GM21381 (cell line): ENCODE measurements around the gene RAPSN.

Source experiments
- ATAC-seq: cut with Tn5 transposase; IDR thresholded peaks from one replicate; pipeline ENCODE4 v1.9.1; 2021; ENCODE audit warnings: mild to moderate bottlenecking, moderate library complexity; ENCODE audit not compliant: unreplicated experiment

The RAPSN gene

GRCh38 chr11:47409440-47410369, 39.2 kb downstream of the RAPSN start:
- ATAC-seq = no peak

GRCh38 chr11:47408598-47409439, 40.1 kb downstream of the RAPSN start:
- no peak for ATAC-seq

DNA sequence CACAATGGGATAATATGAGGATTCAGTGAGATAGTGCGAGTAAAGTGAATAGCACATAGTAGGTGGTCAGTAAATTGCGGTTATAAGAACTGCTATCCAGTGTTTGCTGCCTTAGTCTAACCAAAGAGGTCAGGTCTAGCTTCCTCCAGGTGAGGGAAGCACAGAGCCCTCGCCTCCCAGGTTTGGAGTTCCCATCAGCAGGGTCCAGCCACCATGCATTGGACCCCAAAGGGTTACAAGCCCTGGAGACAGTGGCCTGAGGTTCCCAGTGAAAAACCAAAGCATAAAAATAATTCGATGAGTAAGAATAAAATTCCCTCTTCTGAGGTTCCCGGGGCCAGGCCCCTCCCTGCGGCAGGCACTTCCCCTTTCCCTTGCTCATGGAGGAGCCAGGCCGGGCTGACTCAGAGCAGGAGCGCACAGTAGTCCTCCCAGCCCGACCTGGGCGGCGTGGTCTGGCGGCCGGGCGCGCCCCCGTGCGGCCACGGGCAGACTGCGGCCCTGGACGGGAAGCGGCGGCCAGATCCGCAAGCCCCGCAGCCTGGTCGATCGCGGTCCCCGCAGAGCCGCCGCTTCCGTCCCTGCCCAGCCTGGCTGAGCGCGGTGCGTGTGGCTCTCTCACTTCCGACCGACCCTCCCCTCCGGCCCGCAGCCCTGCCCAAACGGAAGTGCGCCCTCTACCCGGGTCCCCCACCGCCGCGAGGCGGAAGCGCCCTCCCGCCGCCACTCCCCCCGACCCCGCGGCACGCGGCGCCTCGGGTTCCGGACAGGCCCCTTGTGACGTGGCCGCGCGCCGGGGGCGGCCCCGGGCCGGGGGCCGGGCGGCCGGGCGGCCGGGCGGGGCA, 41.0 kb downstream of the RAPSN start, which contains the start of gene SLC39A13:
SLC39A13 (plus strand) TSS at position 845 of the 845 bp plus-strand sequence. CDS start 1,505 bp downstream, outside the sequence.
- ATAC-seq = peak; percentile 79

- no peak for ATAC-seq
Measured at GRCh38 chr11:47406896-47407745, 41.8 kb downstream of the RAPSN start.

DNA sequence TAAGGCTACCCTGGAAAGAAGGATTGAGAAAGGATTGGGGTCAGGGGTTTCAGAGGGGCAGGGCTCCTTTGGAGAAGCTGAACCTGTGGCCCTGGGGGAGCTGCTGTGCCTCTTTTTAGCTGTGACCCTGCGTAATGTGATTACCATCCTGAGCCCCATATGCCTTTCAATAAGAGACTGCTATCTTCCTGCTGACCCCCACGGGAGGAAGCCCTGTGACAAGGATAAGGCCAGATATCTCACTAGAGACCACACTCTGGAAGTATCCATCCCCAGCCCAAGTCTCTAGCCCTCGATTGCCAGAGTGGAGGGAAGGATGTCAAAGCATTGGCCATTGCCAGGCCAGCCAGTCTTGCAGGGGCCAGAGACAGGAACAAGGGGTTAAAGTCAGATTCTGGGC, 45.4 kb downstream of the RAPSN start:
- no peak for ATAC-seq

DNA sequence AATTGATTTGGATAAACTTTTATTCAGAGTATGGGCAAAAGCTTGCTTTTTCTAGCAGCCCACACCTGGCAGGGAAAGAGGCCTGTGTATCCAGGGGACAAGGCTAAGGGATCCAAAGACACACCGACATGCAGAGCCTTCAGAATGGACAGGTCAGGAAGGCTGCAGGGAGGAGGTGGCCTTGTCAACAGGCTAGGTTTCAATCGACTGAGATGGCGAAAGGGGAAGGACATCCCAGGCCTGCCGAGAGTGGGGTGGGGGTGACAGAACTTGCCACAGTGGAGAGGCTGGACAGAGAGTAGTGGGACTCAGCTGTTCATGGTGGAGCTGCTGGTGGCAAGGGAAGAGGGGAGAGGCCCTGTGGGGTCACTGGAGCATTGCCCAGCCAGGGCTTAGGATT, 45.8 kb downstream of the RAPSN start:
- ATAC-seq = no peak

- ATAC-seq = peak; percentile 63
Measured at GRCh38 chr11:47400768-47401279, 48.1 kb downstream of the RAPSN start.

- ATAC-seq = peak; percentile 52
Measured at GRCh38 chr11:47399860-47400767, 48.8 kb downstream of the RAPSN start.

GRCh38 chr11:47398551-47398950, 50.4 kb downstream of the RAPSN start:
- ATAC-seq = no peak

DNA sequence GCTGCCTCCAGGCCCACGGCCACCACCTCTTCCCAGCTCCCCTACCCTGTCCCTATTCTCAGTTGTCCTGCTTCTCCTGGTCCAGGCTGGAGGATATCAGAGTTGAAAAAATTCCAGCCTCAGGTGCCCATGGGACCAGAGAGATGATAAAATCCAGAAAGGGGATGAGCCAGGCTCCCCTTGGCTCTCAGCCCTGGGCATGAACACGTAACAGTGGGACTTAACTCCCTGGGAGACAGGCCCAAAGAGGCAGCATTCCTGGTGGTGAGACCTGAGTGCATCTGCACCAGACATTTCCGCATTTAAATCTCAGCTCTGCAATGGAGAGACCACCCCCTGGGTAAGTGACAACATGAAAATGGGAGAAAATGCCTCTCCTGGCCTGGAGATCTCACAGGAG, 50.9 kb downstream of the RAPSN start:
- ATAC-seq = no peak

- ATAC-seq = no peak
Measured at GRCh38 chr11:47396049-47396320, 53.0 kb downstream of the RAPSN start.

DNA sequence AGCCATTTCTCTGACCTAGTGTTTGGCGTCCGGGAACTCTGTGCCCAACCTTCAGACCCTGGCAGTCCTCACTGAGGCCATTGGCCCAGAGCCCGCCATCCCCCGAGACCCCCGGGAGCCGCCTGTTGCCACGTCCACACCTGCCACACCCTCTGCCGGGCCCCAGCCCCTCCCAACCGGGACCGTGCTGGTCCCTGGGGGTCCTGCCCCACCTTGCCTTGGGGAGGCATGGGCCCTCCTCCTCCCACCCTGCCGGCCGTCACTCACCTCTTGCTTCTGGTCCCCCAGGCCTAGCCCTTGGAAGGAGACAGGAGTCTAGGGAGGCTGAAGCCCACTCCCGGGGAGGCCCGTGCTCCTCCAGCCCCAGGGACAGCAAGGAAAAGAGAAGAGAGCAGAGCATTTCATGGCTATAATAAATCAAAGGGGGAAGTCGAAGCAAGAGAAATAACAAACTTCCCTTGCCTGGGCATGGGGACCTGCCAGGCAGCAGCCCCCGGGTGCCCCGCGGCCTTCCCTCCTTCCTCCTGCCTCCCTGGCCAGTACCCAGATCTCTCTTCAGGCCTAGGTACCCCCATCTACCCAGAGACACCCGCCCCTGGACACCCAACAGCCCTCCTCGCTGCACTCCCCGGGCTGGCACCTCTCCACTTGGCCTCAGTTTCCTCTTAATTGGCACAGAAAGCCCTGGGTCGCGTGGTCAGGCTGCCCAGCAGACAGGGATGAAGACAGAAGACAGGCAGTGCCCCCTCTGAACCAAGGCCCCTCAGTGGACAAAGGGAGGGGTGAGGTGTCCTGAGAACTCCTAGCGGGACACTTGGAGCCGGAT, 53.5 kb downstream of the RAPSN start:
- ATAC-seq = no peak

DNA sequence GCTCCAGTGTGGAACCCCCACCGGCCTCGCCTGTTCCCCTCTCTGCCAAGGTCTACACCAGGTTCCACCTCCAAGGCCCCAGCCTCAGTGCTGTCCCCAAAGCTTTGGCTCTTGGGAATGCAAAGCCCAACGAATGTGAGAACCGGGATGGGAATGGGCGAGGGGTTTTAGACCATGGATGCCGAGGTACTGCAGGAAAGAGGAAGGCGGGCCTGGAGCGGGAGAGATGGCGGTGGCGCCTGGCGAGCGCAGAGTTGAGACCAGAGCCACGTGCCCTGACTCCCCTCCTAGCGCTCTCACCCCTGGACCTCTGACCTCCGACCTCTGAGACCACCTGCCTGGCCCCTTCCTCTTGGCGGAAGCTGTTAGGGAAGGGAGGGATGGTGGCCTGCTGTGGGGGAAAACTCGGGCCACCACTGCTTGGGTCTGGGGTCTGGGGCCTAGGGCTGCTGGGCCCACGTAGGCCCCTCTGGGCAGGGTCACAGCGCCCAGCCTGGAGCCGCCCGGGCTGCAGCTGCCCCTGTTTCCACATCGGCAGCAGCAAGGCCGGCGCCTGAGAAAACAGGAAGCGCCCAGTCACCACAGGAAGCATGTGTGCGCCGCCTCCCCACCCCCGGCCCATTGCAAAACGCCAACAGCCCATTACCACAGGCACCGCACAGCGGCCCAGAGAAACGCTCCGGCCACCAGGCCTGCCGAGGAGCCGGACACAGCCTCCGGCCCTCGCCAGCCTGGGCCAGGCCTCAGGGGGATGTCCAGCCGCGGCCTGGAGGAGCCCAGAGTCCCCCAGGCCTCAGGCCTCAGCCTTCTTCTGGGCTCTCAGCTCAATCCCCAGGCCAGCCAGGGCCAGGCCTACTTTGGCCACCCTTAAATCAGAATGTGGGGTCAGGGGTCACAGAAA, 54.4 kb downstream of the RAPSN start:
- peak; percentile 63 for ATAC-seq

- no peak for ATAC-seq
Measured at GRCh38 chr11:47394050-47394321, 55.0 kb downstream of the RAPSN start.

DNA sequence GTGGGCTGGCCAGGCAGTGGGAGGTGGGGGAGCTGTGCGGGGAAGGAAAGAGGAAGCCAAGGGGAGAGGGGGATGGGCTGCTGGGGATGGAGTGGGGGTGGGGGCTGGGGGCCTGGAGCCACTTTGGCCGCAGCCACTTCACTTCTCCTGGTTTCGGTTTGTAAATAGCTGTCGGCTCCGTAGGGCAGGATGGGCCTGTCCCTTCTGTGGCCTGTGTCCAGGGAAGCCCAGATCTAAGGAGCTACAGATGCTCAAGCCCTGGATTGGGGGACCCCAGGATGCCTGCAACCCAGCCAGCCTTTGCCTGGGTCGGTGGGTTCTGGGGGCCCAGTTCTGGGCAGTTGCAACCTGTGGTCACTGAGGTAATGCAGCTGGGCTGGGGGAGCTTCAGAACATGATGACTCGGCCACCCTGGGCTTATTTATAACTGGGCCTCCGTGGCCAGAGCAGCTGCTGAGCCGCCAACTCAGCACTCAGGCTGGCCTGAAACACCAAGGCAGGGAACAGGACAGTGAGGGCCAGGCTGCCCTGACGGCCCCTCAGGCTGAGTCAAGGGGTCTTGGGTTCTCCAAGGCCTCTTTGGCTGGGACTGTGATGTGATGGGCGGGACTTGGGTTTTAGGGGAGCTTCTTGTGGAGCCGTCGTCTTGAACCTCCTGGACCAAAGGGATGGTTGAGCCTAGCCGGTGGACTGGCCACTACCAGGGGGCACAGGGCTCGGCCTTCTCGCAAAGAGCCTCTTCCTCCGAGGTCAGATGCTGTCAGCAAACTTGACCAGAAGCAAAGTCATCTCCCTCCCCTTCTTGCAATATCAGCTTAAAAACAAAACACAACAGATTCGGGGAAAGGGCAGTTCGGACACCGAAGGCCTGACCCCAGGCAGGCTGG, 55.5 kb downstream of the RAPSN start:
- ATAC-seq = no peak

DNA sequence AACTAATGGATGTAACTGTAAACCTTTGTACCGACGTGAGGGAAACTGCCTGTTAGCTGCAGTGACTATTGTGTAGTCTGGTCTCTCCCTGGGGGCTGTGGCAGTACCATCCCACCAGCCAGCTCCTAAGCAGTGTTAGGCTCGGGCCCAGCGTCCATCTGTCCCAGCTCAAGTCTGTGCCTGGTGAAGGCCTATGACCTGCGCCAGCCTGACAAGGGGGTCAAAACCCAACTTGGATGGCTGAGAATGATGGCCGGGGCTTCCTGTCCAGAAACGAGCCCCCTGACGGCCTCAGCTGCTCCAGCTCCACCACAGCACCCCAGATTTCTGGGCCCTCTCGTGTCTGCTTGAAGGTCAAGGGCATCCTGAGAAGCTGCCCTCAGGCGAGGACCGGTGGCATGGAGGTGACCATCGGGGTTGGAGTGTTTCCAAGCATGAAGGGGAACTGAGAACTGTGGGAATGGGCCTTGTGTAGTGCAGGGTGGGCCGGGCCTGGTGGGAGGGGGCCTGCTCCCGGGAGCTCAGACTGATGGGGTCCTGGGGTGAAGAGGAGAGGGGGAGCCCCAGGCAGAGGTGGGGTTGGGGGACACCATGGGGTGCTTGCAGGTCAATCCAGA, 56.3 kb downstream of the RAPSN start:
- no peak for ATAC-seq
